ENCODE results near the gene RTRAF.

RTRAF gene

GRCh38 chr14:51996148-51996746 lies 6.9 kb downstream of the RTRAF start:
- no peak for DNase-seq

DNA sequence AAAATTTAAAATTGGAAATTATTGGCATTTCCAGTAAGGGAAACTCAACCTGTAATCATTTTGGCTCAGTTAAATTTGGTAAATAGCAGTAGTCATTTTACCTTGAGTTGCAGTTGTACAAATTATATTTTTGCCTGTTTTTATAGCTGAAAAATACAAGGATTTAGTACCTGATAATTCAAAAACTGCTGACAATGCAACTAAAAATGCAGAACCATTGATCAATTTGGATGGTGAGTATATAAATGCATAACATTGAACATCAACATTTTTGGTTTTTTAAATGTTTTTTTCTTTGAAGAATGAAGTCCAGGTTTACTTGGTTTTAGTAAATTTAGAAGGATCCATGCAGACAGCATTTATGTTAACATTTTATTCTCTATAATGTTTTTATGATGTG lies 9.0 kb downstream of the RTRAF start:
- no peak for DNase-seq

DNA sequence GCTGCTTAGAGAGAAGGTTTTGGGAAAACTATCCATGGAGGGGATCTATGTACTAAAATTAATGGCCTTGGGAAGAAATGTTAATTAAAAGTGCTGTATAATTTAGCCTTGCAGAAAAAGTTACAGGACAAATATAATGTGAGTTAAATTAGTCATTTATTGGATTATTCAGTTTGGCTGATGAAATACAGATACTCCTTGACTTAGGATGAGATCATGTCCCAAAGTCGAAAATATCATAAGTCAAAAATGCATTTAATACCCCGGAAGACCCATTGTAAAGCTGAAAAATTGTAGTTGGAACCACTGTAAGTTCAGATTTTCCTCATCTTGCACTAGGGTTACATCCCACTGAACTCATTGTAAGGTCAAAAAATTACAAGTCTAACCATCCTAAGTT lies 9.7 kb downstream of the RTRAF start:
- no peak for DNase-seq

GRCh38 chr14:52000019-52000582 lies 10.8 kb downstream of the RTRAF start:
- no peak for DNase-seq

DNA sequence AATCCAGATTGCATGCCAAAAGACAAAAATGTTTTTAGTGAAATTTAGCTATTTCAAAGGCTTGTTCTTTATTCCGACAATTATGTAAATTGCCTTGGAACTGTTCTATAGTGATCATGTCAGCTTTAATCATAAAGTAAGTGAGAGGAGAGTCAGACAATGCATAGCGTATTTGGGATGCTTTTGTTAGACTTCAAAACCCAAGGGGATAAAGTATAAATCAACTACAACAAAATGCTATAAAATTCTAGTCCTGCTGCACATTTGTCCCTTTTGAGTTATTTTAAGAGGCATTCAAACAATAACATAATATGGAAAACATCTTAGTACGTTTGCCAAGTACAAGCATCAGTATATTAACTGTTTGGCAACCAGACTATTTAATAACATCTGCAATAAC lies 11.3 kb downstream of the RTRAF start:
- DNase-seq: no peak

DNA sequence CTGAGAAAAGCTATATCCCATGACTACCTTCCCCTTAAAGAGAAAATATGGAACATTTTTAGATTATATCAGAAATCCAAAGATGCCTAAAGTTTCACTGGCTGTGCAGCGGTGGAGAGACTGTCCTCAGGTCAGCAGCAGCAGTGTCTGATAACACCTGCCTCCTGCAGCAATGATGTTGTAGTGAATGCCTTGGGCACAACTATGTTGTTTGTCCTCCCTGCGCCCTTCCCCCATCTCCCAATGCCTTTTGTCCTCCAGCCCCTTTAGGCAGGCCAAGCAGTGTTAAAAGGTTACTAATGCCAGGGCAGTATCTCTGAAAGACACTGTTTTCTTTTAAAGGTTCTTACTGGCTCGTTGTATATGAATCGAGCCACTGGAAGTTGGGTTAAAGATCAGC lies 13.2 kb downstream of the RTRAF start:
- DNase-seq: no peak

- DNase-seq: no peak
Measured at GRCh38 chr14:52003324-52003723, 14.0 kb downstream of the RTRAF start.

DNA sequence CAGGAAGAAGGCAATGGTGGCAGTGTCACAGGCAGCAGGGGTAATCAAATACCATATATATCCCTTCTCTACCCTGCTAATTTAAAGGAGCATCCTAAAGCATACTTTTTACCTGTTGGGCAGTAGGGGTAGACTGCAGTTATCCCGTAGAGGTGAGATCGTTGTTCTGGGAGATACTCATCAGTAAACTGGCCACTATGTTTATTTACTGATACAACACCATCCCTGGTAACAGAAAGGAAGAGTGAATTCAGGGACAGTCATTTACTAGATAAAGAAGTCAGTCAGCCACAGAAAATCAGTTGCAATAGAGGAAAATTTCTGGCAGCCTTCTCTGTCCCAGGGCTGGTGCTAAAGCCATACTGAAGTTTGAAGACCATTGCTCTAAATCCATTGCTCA lies 16.3 kb downstream of the RTRAF start:
- no peak for DNase-seq

- DNase-seq: no peak
Measured at GRCh38 chr14:52006361-52006760, 17.0 kb downstream of the RTRAF start.

- DNase-seq: no peak
Measured at GRCh38 chr14:52007211-52007610, 17.9 kb downstream of the RTRAF start.

- no peak for DNase-seq
Measured at GRCh38 chr14:52007637-52008036, 18.3 kb downstream of the RTRAF start.

GRCh38 chr14:52008136-52008535 lies 18.8 kb downstream of the RTRAF start:
- DNase-seq: no peak

- no peak for DNase-seq
Measured at GRCh38 chr14:52010173-52010693, 20.9 kb downstream of the RTRAF start.

DNA sequence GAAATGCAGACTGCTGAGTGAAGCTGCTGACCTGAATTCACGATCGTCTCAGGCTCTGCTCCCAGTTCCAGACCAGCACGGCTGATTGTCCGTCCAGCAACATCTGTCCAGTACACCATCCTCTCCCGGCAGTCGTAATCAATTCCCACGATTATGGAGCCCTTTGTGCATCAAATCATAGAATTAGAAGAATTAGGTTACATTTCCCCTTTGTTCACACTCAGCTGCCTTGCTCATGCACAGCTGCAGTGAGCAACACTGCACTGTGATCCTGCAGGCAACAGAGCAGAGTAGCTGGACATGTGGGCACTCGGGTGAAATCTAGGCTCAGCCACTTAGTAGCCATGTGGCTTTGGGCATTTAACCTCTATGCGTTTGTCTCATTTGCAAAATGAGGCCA lies 22.2 kb downstream of the RTRAF start:
- DNase-seq: no peak

- no peak for DNase-seq
Measured at GRCh38 chr14:52012635-52013034, 23.3 kb downstream of the RTRAF start.

DNA sequence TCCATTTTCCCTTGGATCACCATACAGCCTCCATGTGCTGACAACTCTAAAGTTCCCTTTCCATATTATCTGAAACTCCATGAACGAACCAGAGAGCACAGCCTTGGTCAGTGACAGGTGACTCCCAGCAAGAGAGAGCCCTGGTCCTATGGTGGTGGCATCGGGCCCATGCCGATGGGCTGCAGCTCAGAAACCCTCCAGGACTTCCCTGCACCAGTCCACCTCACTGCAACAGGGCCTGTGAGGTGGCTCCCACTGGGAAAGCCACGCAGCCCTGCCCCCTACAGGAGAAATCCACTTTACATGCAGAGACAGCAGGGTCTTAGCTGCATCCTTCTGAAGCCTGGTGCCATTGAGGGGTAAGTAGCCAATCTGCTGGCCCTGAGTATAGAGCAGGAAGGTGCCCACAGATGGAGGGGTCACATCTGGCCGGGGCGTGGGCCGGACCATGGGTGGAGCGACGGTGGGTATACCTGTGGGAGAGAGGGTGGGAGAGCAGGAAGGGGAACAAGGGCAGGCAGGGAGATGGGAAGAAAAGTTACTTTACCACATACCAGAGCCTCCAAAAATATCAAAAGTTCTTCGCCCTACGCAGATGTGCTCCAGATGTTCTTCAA lies 24.7 kb downstream of the RTRAF start:
- DNase-seq: peak; percentile 35

DNA sequence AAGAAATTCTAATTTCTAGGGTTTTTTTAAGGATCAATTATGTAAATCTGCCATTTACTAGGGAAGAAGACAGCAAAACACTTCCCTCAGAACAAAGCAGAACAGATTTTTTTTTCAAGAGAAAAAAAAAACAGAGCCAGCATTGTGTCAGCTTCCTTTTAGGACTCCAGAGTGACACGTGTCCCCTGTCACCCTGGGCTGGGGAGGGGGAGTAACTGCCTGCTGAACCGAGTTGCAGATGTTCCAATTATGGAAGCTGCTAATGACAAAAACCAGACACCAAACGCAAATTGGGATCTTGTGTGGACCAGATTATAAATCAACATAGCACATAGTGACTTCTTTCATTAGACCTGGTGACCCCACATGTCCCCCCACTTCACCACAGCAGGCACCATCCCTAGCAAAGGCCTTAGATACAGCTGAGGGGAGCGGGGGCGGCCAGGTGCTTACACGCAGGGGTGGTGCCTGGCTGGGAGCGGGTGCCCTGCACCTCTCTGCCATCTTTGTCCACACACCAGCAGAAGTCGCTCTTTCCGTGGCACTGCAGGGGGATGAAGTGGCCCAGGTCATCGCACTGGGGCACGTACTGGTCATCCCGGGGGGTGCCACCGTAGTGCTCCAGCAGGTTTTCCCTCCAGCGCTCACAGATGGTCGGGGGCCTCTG lies 25.4 kb downstream of the RTRAF start:
- no peak for DNase-seq

GRCh38 chr14:52015411-52016030 lies 26.2 kb downstream of the RTRAF start:
- DNase-seq: no peak

DNA sequence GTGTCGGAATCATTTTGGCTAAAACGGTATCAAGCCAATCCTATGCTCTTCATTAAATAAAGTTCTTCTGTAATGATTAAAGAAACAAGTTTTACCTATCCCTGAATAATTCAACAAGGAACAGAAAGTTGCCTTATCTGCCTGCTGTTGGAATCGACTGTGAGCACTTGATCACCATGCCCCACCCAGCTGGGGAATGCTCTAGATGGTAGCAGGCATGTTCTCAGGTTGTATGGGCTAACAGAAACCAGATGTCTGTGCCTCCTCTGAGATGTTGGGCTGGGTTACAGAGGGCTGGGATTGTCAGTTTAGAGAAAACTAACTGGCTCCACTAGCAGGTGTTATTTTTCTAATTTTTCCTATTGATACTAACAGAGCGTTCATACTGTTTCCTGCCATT lies 28.9 kb downstream of the RTRAF start:
- no peak for DNase-seq

DNA sequence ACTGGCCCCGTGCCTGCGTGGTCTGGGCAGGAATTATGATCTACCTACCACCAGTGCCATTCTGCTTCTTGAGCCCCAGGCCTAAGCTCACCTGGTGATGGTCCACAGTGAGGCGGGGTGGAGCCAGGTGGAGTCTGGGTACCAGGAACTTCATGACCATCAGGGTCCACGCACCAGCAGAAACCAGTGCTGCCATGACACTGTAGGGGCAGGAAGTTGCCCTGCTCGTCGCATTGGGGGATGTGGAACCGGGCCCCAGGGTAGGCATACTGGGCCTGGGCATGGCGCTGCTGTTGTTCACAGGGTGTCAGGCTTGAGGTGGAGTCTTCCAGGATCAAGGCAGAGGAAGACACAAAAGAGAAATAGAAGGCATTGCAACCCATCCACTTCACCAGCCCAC lies 29.6 kb downstream of the RTRAF start:
- DNase-seq: no peak

DNA sequence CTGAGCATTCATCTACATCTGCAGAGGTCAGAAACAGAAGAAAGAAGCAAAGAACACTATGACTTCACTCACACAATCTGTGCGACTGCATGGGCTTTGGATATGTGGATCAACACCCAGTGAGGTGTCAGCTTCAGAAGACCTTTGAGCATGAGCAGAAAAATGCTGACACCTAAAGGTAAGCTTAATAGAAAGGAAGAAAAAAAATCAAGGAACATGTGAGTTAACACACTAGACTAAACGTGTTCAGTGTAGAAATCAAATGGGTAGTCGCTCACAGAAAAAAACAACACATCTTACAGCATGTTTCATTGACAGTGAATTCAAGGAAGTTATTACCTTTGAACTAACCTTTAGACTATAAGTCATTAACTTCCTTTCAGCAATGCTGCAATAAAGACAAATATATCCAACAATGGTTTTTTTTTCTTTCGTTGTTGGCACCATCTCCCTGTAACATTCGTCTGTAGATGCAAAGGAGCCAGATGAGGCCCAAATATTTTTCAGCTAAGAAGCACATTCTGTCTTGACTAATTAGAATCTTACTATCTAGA lies 30.9 kb downstream of the RTRAF start:
- DNase-seq: no peak

DNA sequence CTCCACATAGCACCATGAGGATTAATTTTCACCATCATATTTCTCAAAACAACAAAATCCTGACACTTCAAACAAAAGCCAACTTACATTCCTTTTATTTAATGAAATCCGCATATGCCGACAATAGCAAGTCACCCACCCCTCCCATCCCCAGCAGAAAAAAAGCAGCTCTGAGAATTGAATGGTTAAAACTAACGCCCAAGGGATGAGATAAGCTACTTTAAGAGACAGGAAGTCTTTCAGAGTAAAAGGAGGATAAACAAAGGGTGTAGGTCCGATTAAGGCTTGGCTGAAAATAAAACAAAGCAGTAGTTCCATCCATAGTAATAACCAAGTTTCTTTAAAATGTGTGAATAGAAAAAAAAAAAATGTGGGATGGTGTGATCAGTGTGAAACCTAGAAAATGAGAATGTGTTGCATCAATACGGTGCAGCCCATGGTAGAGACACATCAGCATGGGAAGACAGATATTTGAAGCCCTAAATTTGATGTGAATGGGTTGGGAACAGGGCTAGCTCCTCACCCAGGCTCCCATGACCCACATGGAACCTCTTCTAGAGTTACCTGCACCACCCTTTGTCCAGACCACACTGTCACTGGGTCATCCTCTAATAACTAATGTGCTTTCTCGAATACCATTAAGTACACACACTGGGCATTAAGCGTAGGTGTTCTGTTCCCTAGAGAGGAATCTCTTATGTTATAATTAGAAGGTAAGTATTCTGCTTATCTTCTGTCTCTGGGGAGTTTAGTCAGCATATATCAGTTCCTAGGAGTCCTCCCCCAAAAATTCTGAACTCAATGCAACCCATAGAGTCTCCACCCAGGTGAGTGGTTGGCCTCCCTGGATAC lies 31.7 kb downstream of the RTRAF start:
- no peak for DNase-seq

All from stimulated activated CD8-positive, alpha-beta memory T cell treated with anti-CD3 and anti-CD28 coated beads, Interleukin-4, amount 100 ng/mL, for 48 hours (primary cell).